ENCODE measurements around the gene FOXO3.

GRCh38 chr6:108666656-108667260, 106.0 kb downstream of the FOXO3 start:
- TF ChIP-seq CTCF (conservative IDR thresholded peaks at IDR 0.05 in 1 of 2, IDR thresholded peaks at IDR 0.05 in 1 of 2; ENCODE audit: extremely low read depth in 1 of 2, insufficient read depth in 1 of 2, low read depth in 1 of 2, low read length in 2 of 2) (no peak), EZH2 (IDR thresholded peaks at IDR 0.05; ENCODE audit: borderline replicate concordance, low read length) (no peak)

Measured in mammary epithelial cell (primary cell).